Glomerular endothelial cell (primary cell): Measurements from ENCODE around the gene KIAA1217. TPM values are rescaled to one million over a fixed set of nuclear protein-coding genes. Genes with fewer than 3 reads are reported as not detected.

ENCODE experiments used
- DNase-seq: peaks from one replicate; pipeline ENCODE4 v3.0.0-alpha.2; 2011; ENCODE audit warnings: low read depth, low spot score; ENCODE audit errors: extremely low read depth
- total RNA-seq: library from RNA; depleted of rRNA; stranded (reverse); fragments of >200 nt; gene quantifications from 2 replicates; pipeline ENCODE4 v1.2.3, GENCODE V29; 2015

Gene KIAA1217
- total RNA-seq = 27.3 and 63.1 TPM in 2 replicates

GRCh38 chr10:24208661-24209431 lies at the start of gene KIAA1217:
Gene KIAA1217 (plus strand): TSS chr10:24209138. CDS start chr10:24209194, 56 bp downstream.
- DNase-seq = no peak

GRCh38 chr10:24162206-24162985 lies 46.5 kb upstream of the KIAA1217 start:
- no peak for DNase-seq

DNA sequence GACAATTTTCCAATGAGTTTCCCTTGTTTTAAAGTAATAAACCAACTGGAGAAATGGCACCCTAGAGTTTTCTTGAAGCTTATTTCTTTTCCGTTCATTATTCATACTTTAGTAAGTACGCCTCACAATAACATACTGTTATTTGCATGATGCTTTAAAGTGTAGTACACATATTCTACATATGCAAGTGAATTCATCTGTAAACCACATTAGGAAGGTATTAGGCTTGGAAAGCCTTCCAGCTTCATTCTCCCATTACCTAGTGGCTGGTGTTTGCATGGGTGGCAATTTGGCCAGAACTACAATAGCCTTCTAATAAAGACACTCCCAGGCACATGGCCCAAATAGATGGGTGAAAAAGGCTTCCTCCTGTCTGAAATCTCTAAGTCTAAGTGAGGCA lies 45.5 kb upstream of the KIAA1217 start:
- DNase-seq = no peak

GRCh38 chr10:24168258-24169170 lies 40.4 kb upstream of the KIAA1217 start:
- no peak for DNase-seq

DNA sequence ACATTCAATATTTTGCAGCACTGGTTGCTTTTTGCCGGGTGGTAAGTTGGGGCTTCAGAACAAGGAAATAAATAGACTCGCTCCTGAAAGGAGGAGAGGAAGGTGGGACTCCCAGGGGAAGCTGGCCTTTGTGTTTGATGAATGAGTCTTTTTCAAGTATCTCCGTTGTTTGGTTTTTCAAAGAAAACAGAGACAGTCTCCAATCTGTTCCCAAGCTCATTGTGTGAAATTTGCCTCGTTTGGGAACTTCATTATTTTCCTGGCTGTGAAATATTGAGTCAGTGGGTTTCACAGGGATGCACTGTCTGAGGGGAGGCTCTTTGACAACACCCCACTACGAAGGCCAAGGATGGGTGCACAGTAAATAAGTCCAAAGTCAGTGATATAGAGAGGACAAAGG lies 38.7 kb upstream of the KIAA1217 start:
- DNase-seq = no peak

DNA sequence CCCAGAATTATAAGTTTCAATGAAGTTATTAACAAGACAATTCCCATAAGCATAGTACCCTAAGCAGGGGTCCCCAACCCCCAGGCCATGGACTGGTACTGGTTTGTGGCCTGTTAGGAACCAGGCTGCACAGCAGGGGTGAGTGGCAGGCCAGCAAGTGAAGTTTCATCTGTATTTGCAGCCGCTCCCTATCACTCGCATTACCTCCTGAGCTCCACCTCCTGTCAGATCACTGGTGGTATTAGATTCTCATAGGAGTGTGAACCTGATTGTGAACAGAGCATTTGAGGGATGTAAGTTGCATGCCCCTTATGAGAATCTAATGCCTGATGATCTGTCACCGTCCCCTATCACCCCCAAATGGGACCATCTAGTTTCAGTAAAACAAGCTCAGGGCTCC lies 36.0 kb upstream of the KIAA1217 start:
- DNase-seq = no peak

- no peak for DNase-seq
Observed at GRCh38 chr10:24174014-24174413, 34.9 kb upstream of the KIAA1217 start.

DNA sequence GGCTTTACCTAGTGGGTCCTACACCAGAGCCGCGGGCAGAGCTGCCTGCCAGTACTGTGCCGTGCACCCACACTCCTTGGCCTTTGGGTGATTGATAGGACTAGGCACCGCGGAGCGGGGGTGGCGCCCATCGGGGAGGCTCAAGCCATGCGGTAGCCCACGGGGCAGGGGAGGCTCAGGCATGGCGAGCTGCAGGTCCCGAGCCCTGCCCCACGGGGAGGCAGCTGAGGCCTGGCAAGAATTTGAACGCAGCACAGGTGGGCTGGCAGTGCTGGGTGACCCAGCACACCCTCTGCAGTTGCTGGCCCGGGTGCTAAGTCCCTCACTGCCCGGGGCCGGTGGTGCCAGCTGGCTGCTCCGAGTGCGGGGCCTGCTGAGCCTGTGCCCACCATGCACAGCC lies 32.3 kb upstream of the KIAA1217 start:
- no peak for DNase-seq

GRCh38 chr10:24177636-24178035 lies 31.3 kb upstream of the KIAA1217 start:
- DNase-seq = no peak

GRCh38 chr10:24180891-24181290 lies 28.0 kb upstream of the KIAA1217 start:
- DNase-seq = no peak

- DNase-seq = no peak
Observed at GRCh38 chr10:24184455-24184854, 24.5 kb upstream of the KIAA1217 start.

GRCh38 chr10:24193330-24193729 lies 15.6 kb upstream of the KIAA1217 start:
- no peak for DNase-seq

DNA sequence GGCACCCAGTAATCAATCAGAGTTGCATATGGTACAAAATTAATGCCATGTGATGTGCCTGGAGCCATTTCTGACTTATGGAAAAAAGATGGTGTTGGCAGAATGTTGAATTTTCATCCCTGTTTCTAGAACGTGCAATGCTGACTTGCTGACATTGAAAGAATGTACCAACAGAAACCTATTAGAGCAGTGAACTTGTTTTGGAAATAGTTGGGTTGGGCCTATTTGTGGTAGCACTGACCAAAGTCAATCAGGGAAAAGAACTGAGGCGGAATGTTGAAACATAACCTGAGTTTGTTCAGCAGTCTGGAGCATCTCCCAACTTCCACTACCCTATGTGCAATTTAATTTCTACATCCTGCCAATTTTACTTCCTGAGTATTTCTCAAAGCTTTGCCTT lies 11.7 kb upstream of the KIAA1217 start:
- no peak for DNase-seq

- DNase-seq = no peak
Observed at GRCh38 chr10:24201503-24202180, 7.3 kb upstream of the KIAA1217 start.

DNA sequence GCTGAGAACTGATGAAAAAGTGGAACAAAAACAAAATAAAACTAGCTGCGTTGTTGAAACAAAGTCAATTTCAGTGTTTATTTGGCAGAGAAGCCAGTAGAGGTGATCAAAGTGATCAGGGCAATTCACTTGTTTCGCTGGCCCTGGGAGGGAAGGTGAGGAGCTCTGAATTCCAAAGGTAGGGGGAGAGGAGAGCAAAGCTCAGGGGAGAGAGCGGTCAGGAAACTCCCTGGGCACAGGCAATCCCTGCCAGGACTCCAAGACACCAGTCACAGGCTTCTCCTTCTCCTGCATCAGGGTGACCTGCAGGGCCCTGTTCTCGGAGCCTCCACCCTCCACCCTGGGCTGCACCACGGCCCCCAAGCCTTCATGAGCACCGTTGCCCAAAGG lies 6.8 kb upstream of the KIAA1217 start:
- DNase-seq = no peak

DNA sequence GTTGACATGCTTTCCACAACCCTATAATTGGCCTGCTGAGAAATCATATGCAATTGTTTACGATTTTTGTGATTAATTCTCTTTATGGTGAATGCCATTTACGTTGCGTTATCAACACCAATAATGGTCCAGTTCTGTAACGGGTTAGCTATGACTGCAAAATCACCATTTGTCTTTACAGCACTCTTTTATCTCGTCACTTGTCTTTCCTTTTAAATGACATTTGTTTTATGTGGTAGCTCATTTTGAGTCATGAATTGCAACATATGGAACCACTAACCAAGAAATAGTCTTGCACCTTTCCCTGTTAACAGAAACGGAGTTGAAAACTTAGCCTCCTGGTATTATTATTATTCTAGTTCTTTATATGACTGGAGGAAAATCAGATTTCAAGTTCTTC lies 3.1 kb upstream of the KIAA1217 start:
- DNase-seq = no peak

GRCh38 chr10:24206334-24206733 lies 2.6 kb upstream of the KIAA1217 start:
- DNase-seq = no peak

DNA sequence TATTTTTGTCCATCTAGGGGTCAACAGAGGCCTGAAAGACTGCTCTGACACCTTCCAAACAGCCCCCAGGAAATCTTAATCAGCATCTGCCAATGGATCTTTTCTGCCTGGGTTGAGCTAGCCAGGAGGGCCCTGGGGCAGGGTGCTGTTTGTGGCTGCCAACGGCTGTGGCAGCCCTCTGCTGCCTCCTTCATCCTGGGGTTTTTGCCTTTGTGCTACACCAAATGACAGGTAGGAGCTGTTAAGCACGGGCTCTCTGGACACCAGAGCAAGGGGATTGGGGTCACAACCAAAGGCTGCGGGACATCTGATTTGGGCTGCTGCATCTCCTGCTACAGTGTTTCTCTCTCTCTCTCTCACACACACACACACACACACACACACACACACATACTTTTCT lies 2.0 kb upstream of the KIAA1217 start:
- DNase-seq = no peak

GRCh38 chr10:24207341-24207740 lies 1.6 kb upstream of the KIAA1217 start:
- no peak for DNase-seq

- DNase-seq = peak; percentile 90
Observed at GRCh38 chr10:24207781-24208611, 942 bp upstream of the KIAA1217 start.
